Cardiac muscle cell (in vitro differentiated cells and primary cell): ENCODE results near the gene NAPB. TPM values are rescaled to one million over a fixed set of nuclear protein-coding genes. Genes with fewer than 3 reads are reported as not detected.
A peak's percentile ranks its signal among the peaks of the same experiment; 100 is the strongest.

Experiments
- DNase-seq, 2 donors: peaks; one replicate each; pipeline versions ENCODE4 v3.0.0 to v3.0.0-alpha.2; 2010 to 2017; ENCODE audit warnings: low read depth in 1 of 2, low spot score in 1 of 2
- H3K27ac ChIP-seq: fragments of 200-600 bp; sonication (generic); 2 replicates; pipeline ENCODE4 v1.5.1; 2016
- H3K27me3 ChIP-seq: fragments of 200-600 bp; sonication (generic); 2 replicates; pipeline ENCODE4 v1.6.0; 2016; ENCODE audit warnings: control low read depth
- H3K36me3 ChIP-seq: fragments of 200-600 bp; sonication (generic); 2 replicates; pipeline ENCODE4 v1.5.1; 2016; ENCODE audit warnings: control low read depth
- H3K4me1 ChIP-seq: fragments of 200-600 bp; sonication (generic); 2 replicates; pipeline ENCODE4 v1.8.1; 2017; ENCODE audit warnings: low read depth, mild to moderate bottlenecking, mixed run types
- H3K4me3 ChIP-seq: fragments of 200-600 bp; sonication (generic); 2 replicates; pipeline ENCODE4 v1.5.1; 2016; ENCODE audit warnings: mild to moderate bottlenecking
- H3K9me3 ChIP-seq: fragments of 200-600 bp; sonication (generic); 2 replicates; pipeline ENCODE4 v1.5.1; 2017; ENCODE audit warnings: low read depth, mild to moderate bottlenecking, control low read depth
- CTCF ChIP-seq: IDR thresholded peaks from 2 replicates; pipeline ENCODE4 v1.5.1; 2012; ENCODE audit warnings: low read depth, mild to moderate bottlenecking, low read length
- polyA plus RNA-seq: library from polyadenylated mRNA; unstranded; fragments of >200 nt; fragmentation: Nextera tagmentation; extraction: Ambion mirVana; gene quantifications from 2 replicates; pipeline ENCODE4 v1.2.1, GENCODE V29; 2016
- total RNA-seq: library from RNA; depleted of rRNA; stranded (reverse); fragments of >200 nt; gene quantifications from 2 replicates; pipeline ENCODE4 v1.2.3, GENCODE V29; 2016

NAPB gene
- total and polyA plus RNA-seq, 2 experiments from 2014 or later: 12.9 to 16.6 TPM

- no peak for DNase-seq
- H3K9me3 ChIP-seq: no peaks in the 10 kb centered on the region
- no peaks in the 10 kb centered on the region for H3K27me3 ChIP-seq
- no peak overlapping the region for H3K27ac ChIP-seq
- TF ChIP-seq CTCF: no peak
- H3K36me3 ChIP-seq: no peaks in the 10 kb centered on the region
- H3K4me3 ChIP-seq: no peak overlapping the region
- no peaks in the 10 kb centered on the region for H3K4me1 ChIP-seq
Measured at GRCh38 chr20:23455639-23456038, 34.4 kb upstream of the NAPB start.

DNA sequence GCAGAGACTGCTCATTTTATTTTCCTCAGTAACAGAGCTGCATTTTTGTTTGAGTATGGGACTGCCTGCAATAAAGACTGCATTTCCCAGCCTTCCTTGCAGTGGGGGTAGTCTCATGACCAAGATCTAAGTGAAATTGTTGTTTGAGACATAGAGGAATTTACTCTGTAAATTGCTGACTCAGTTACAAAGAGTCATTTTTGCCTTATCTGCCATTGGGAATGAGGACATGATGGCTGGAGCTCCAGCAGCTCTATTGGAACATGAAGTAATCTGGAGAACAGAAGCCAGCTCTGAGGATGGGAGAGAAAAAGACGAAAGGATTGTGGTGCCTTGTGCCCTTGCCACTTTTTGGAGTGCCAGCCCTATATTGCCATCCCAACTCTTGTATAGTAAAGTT lies 33.5 kb upstream of the NAPB start:
- no peak overlapping the region for H3K4me3 ChIP-seq
- no peaks in the 10 kb centered on the region for H3K27me3 ChIP-seq
- no peaks in the 10 kb centered on the region for H3K4me1 ChIP-seq
- no peaks in the 10 kb centered on the region for H3K9me3 ChIP-seq
- H3K27ac ChIP-seq: no peak overlapping the region
- TF ChIP-seq CTCF: no peak
- no peaks in the 10 kb centered on the region for H3K36me3 ChIP-seq
- DNase-seq: no peak

DNA sequence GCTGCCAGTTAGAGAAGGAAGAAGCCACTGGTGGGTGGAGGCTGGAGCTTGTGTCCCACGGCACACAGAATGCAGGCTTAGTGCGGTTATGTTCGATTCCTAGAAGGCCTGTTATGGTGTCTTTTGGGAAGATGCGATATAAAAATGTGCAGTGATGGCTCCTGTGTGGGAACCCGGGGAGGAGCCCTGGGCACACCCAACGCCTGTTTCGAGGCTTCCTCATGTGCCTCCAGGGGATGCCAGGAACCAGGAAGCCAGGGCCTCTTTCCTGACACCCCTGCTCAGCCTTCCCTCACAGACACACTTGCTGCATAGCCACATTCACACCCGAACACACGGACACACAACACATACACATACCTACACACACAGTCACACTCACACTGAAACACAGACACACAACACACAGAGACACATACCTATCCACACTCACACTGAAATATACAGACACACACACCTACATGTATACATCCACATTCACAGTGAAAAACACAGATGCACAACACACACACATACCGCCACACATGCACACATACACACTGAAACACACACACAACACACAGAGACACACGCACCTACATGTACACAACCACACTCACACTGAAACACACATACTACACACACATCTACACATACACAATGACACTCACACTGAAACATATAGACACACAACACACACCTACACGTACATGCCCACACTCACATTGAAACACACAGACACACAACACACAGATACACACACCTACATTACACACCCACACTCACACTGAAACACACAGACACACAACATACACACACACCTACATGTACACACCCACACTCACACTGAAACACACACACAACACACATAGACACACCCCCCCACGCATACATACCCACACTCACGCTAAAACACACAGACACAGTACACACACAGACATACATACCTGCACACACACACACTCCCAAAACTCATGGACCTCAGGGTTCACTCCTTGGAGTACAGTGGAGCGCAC lies 32.6 kb upstream of the NAPB start:
- no peak for TF ChIP-seq CTCF
- Histone ChIP-seq H3K4me3 (no peak overlapping the region), H3K9me3 (no peaks in the 10 kb centered on the region), H3K27ac (no peak overlapping the region), H3K36me3 (no peaks in the 10 kb centered on the region), H3K27me3 (no peaks in the 10 kb centered on the region), H3K4me1 (no peaks in the 10 kb centered on the region)
- DNase-seq: no peak

- Histone ChIP-seq H3K9me3 (no peaks in the 10 kb centered on the region), H3K27me3 (no peaks in the 10 kb centered on the region), H3K4me3 (no peak within 1 kb of the TSS), H3K4me1 (no peaks in the 10 kb centered on the region), H3K36me3 (no peaks in the 10 kb centered on the region), H3K27ac (no peak within 1 kb of the TSS)
- DNase-seq: no peak
- no peak for TF ChIP-seq CTCF
Measured at GRCh38 chr20:23452776-23453175, 31.5 kb upstream of the NAPB start, which contains the start of gene CST11. Gene CST11 (minus strand): TSS chr20:23452876. CDS start chr20:23452811, 65 bp downstream.

DNA sequence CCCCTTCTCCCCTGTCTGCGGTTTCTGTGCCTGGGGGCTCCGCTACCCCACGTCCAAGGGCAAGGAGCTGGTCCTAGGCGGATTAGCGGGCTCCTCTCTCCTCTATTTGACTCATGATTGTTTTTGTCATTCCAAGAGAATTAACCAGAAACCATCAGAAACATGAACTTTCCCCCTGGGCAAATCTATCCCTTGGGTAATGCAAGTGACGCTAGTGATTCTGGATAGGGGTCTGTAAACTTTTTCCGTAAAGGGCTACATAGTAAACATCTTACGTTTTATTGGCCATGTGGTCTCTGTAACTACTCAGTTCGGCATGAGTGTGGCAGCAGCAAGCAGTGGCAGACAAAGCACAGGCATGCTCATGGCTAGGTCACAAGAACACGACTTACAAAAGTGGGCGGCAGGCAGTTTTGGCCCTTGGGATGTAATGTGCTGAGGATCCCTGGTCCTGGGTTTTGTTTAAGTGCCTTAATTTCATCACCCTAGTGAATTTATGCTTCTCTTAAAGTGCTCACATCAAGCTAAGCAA lies 30.7 kb upstream of the NAPB start:
- DNase-seq: peak in 1 of 2 donors; percentile 14
- no peak for TF ChIP-seq CTCF
- no peaks in the 10 kb centered on the region for H3K4me1 ChIP-seq

More for the DNA sequence above, 30.7 kb upstream of the NAPB start:
- H3K27ac ChIP-seq: no peak overlapping the region
- no peak overlapping the region for H3K4me3 ChIP-seq
- H3K36me3 ChIP-seq: no peaks in the 10 kb centered on the region
- no peaks in the 10 kb centered on the region for H3K27me3 ChIP-seq
- no peaks in the 10 kb centered on the region for H3K9me3 ChIP-seq
